GM12872 (cell line): ENCODE data around the gene TMEM163.

ENCODE experiments used
- TF ChIP-seq, protein P1 (sequence below): IDR thresholded peaks from 3 replicates; pipeline ENCODE4 v1.5.1; 2011; ENCODE audit warnings: low read depth, mild to moderate bottlenecking, low read length, moderate library complexity; ENCODE audit not compliant: insufficient read depth

Gene TMEM163

DNA sequence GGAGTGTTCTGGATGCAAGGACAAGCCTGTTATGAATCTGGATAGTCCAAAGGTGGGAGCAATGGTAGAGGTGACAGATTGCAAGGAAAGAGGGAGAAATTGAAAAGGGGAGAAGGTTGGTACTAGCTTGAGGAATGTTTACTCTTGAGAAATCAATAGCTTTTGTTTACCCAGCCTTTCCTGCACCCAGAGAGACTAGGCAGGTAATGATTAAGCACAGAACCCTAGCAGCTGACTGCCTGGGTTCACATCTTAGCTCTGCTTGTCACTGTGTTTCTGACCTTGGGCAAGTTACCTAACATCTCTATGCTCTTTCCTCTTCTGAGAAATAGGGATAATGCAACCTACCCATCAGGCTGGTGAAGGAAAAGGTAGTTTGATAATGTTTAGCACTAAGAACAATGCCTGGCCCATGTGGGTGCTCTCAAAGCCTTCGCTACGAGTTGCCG lies 286.3 kb downstream of the TMEM163 start:
- TF ChIP-seq, protein P1, sequence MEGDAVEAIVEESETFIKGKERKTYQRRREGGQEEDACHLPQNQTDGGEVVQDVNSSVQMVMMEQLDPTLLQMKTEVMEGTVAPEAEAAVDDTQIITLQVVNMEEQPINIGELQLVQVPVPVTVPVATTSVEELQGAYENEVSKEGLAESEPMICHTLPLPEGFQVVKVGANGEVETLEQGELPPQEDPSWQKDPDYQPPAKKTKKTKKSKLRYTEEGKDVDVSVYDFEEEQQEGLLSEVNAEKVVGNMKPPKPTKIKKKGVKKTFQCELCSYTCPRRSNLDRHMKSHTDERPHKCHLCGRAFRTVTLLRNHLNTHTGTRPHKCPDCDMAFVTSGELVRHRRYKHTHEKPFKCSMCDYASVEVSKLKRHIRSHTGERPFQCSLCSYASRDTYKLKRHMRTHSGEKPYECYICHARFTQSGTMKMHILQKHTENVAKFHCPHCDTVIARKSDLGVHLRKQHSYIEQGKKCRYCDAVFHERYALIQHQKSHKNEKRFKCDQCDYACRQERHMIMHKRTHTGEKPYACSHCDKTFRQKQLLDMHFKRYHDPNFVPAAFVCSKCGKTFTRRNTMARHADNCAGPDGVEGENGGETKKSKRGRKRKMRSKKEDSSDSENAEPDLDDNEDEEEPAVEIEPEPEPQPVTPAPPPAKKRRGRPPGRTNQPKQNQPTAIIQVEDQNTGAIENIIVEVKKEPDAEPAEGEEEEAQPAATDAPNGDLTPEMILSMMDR = no peak

DNA sequence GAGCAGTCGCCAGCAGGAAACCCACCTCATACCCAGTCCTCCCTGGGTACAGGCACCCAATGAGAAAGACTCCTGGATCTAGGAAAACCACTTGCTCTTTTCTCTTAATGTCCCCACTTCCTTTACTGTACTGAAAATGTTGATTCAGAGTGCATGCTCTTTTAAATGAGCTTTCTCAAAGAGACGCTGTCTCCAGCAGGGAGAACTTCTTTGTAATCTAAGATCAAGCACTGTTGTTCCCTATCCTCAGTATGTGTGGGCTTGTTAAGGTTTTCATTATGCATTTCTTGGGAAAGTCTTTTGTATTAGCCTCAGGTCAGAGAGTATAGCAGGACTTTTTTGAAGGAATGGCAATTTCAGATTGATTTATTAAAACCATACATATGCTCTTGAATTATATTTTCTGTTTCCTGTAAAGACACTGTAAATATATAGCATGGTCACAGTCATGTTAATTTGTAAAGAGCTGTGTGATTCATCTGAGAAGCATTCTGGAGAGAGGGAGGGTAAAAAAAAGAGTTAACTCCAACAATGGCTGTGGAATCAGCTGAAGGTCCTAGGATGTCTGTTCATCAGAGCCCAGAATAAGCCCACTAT lies 286.9 kb downstream of the TMEM163 start:
- TF ChIP-seq, protein P1 = no peak

DNA sequence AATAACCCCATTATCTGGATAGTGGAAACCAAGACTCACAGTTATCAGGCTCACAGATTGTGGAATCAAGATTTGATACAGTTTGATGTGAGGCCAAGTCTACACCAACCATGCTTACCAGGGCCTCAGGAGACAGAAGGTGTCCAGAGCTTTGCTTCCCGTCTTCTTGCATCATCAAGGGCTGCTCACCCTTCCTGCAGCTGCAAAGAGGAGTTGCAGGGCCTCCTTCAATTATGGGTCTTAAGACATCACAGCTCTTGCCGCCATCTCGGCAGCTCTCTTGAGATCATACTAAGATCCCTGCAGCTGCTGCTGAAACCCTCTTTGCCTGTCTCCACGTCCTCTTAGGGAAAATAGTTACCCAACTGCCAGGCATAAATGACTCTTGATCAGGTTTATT lies 288.9 kb downstream of the TMEM163 start:
- TF ChIP-seq, protein P1 = no peak

DNA sequence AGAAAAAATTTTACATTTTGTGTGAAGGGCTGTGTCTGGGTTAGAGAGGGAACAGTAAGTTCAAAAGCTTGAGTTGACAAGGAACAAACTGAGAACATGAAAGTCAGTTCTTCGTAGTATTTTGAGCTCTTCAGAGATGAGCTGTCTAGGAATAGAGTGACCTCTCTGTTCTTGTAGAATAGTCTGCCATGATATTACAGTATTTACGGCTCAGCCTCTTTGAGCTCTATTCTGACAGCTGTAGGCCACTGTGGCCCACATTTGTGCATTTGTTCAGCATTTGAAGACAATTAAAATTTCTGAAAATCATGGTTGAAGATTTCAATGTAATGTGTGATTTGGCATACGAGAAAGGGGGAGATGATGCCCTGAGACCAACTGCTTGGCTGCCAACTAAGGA lies 292.1 kb downstream of the TMEM163 start:
- TF ChIP-seq, protein P1 = no peak

DNA sequence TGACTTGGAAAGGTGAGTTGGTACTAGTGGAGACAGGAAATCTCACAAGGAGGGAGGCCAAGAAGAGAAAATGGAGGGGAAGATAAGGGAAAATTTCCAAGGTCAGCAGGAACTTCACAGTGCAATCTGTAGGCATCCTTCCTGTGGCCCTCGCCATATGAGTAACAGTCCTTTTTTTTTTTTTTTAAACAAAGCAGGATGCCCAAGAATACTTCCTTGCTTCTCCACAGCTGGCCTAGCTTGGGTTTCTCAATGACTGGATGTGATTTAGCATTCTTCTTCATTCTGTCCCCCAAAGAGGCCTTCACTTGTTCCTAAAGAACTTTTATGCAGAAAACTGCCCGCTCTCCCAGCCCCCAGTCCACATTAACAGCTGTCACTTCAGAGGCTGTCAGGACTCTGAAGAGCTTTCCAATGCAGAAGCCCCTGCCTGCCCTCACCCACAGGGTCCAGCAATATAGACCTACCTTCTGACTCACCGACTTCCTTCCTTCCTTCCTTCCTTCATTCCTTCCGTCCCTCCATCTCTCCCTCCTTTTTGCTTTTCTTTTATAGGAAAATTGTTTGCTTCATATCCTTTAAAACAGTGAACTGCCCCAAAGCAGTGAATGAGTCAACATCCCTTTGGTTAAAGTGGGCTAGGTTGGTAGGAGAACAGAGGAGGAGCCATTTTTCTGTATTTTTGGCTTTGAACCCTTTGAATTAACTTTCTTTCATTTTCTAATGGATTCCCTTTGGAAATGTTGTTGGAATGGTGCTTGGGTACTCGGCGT lies 292.9 kb downstream of the TMEM163 start:
- TF ChIP-seq, protein P1 = no peak

DNA sequence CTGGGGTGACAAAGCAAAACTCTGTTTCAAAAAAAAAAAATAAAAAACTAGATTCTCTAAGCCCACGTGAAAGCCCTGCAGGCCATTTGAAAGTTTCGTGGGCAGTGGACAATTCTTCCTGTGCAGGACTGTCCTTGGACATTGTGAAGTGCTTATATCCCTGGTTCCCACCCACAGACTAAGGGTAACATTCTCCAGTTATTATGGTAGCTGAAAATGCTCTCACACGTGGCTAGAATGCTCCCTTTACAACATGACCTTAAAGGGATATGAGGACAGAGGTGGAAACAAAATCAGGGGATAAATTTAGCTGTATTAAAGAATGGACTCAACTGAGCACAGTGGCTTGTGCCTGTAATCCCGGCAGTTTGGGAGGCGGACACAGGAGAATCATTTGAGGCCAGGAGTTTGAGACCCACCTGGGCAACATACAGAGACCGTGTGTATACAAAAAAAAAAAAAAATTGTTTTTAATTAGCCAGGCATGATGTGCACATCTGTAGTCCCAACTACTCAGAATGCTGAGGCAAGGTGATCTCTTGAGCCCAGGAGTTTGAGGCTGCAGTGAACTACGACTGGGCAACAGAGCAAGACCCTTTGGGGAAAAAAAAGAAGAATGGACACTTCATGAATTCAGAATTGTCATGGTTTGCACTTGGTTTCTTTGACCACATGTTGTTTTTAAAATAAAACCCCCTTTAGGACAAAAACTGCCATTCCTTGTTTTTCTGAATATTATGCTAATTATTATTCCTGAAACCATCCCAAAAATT lies 297.1 kb downstream of the TMEM163 start:
- TF ChIP-seq, protein P1 = no peak

DNA sequence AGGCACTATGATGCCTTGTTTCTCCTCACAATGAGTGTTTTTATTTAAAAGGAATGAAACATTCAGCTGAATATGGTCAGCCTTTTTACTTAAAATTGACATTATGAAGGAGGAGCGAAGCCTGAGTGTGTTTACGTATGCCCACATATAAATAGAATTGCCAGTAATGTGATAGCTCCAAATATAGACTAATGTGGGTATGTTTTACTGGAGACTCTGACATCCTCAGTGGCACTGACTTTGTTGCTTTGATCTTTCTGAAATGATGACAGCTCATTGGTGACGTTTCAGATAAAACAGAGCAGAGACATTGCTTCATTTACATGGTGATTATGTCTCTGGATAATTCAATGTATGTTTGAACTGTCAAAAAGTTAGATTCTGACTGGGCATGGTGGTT lies 297.9 kb downstream of the TMEM163 start:
- TF ChIP-seq, protein P1 = no peak
